Fibroblast of gingiva (primary cell): ENCODE measurements around the gene SF3B1.
A peak's percentile ranks its signal among the peaks of the same experiment; 100 is the strongest.
"Not testable (repeated sequence)": the region's sequence is repeated elsewhere in the genome, so short reads cannot be mapped to it uniquely, and the experiment has no call there.

Source experiments
- DNase-seq: peaks from one replicate; pipeline ENCODE4 v3.0.0-alpha.2; 2011; ENCODE audit warnings: low read depth

SF3B1 gene

GRCh38 chr2:197379918-197380309 is 54.9 kb downstream of the SF3B1 start:
- not testable (repeated sequence) for DNase-seq

GRCh38 chr2:197379308-197379917 is 55.4 kb downstream of the SF3B1 start:
- DNase-seq = not testable (repeated sequence)

- no peak for DNase-seq
These were observed 56.1 kb downstream of the SF3B1 start for GRCh38 chr2:197378494-197379307.

GRCh38 chr2:197378086-197378485 is 56.7 kb downstream of the SF3B1 start:
- no peak for DNase-seq

- no peak for DNase-seq
These were observed 57.2 kb downstream of the SF3B1 start for GRCh38 chr2:197377670-197378069.

GRCh38 chr2:197372592-197372991 is 62.2 kb downstream of the SF3B1 start:
- DNase-seq = no peak

GRCh38 chr2:197370664-197371063 is 64.2 kb downstream of the SF3B1 start:
- not testable (repeated sequence) for DNase-seq

- DNase-seq = no peak
These were observed 64.9 kb downstream of the SF3B1 start for GRCh38 chr2:197369933-197370320.

- DNase-seq = no peak
These were observed 65.4 kb downstream of the SF3B1 start for GRCh38 chr2:197369228-197369932.

- DNase-seq = no peak
These were observed 66.4 kb downstream of the SF3B1 start for GRCh38 chr2:197368412-197368811.

- no peak for DNase-seq
These were observed 70.8 kb downstream of the SF3B1 start for GRCh38 chr2:197363998-197364397.

GRCh38 chr2:197360744-197361156 is 74.1 kb downstream of the SF3B1 start:
- DNase-seq = peak; percentile 29

- DNase-seq = no peak
These were observed 75.0 kb downstream of the SF3B1 start for GRCh38 chr2:197359859-197360258.

GRCh38 chr2:197358931-197359330 is 75.9 kb downstream of the SF3B1 start:
- no peak for DNase-seq

GRCh38 chr2:197357986-197358385 is 76.8 kb downstream of the SF3B1 start:
- no peak for DNase-seq

- DNase-seq = no peak
These were observed 78.7 kb downstream of the SF3B1 start for GRCh38 chr2:197356136-197356535.

- no peak for DNase-seq
These were observed 80.7 kb downstream of the SF3B1 start for GRCh38 chr2:197354169-197354558.

- DNase-seq = no peak
These were observed 81.2 kb downstream of the SF3B1 start for GRCh38 chr2:197353393-197354168.

- no peak for DNase-seq
These were observed 85.1 kb downstream of the SF3B1 start for GRCh38 chr2:197349699-197350098.

- no peak for DNase-seq
These were observed 86.0 kb downstream of the SF3B1 start for GRCh38 chr2:197348721-197349360.

GRCh38 chr2:197345846-197346370 is 88.9 kb downstream of the SF3B1 start:
- no peak for DNase-seq
